ENCODE measurements around the gene SEMA3D. TPM values are rescaled to one million over a fixed set of nuclear protein-coding genes. Genes with fewer than 3 reads are reported as not detected.

Gene SEMA3D
- total and polyA plus RNA-seq, 4 donors = 0.53 to 49.0 (median 2.6) TPM

- Histone ChIP-seq H3K9ac (ENCODE audit: insufficient read depth in 1 of 2, low read length in 2 of 2) (no peak overlapping the region), H3K27ac (ENCODE audit: low read depth in 1 of 2, low read length in 1 of 2) (no peak overlapping the region), H3K36me3 (ENCODE audit: control insufficient read depth in 4 of 4, insufficient read depth in 4 of 4, low read length in 4 of 4) (no peaks in the 10 kb centered on the region), H3K27me3 (ENCODE audit: control insufficient read depth in 3 of 3, insufficient read depth in 3 of 3, low read length in 2 of 3) (no peaks in the 10 kb centered on the region), H3K4me1 (ENCODE audit: control insufficient read depth in 5 of 5, insufficient read depth in 5 of 5, low read length in 5 of 5) (peaks cover 0 to 6% (median 0%) of the 10 kb centered on the region in 5 donors), H3K9me3 (ENCODE audit: control insufficient read depth in 4 of 4, insufficient read depth in 3 of 4, low read length in 3 of 4) (no peaks in the 10 kb centered on the region), H3K4me3 (no peak overlapping the region)
- ATAC-seq (ENCODE audit: insufficient read depth, low FRiP score) = no peak
- no peak for TF ChIP-seq CTCF (IDR thresholded peaks at IDR 0.05; ENCODE audit: control extremely low read depth, extremely low read depth)
- no peak for DNase-seq
Measured at GRCh38 chr7:85103962-85104361, 82.9 kb downstream of the SEMA3D start.

- ATAC-seq (ENCODE audit: insufficient read depth, low FRiP score) = no peak
- Histone ChIP-seq H3K27ac (ENCODE audit: low read depth in 1 of 2, low read length in 1 of 2) (no peak overlapping the region), H3K9me3 (ENCODE audit: control insufficient read depth in 4 of 4, insufficient read depth in 3 of 4, low read length in 3 of 4) (no peaks in the 10 kb centered on the region), H3K36me3 (ENCODE audit: control insufficient read depth in 4 of 4, insufficient read depth in 4 of 4, low read length in 4 of 4) (no peaks in the 10 kb centered on the region), H3K9ac (ENCODE audit: insufficient read depth in 1 of 2, low read length in 2 of 2) (no peak overlapping the region), H3K27me3 (ENCODE audit: control insufficient read depth in 3 of 3, insufficient read depth in 3 of 3, low read length in 2 of 3) (no peaks in the 10 kb centered on the region), H3K4me3 (no peak overlapping the region), H3K4me1 (ENCODE audit: control insufficient read depth in 5 of 5, insufficient read depth in 5 of 5, low read length in 5 of 5) (peaks cover 0 to 6% (median 0%) of the 10 kb centered on the region in 5 donors)
- WGBS, 2 donors = 45 to 61% methylated on average over 3 of the region's 3 CpGs
- TF ChIP-seq CTCF (IDR thresholded peaks at IDR 0.05; ENCODE audit: control extremely low read depth, extremely low read depth) = no peak
- DNase-seq = no peak
Measured at GRCh38 chr7:85103357-85103756, 83.5 kb downstream of the SEMA3D start.

- no peak overlapping the region for H3K4me3 ChIP-seq
- no peak overlapping the region for H3K9ac ChIP-seq (ENCODE audit: insufficient read depth in 1 of 2, low read length in 2 of 2)
- no peaks in the 10 kb centered on the region for H3K27me3 ChIP-seq (ENCODE audit: control insufficient read depth in 3 of 3, insufficient read depth in 3 of 3, low read length in 2 of 3)
- ATAC-seq (ENCODE audit: insufficient read depth, low FRiP score) (no peak), DNase-seq (peak in 2 of 3 donors; percentile 54 to 59)
- H3K4me1 ChIP-seq (ENCODE audit: control insufficient read depth in 5 of 5, insufficient read depth in 5 of 5, low read length in 5 of 5) = peaks cover 0 to 6% (median 0%) of the 10 kb centered on the region in 5 donors
- TF ChIP-seq CTCF (IDR thresholded peaks at IDR 0.05; ENCODE audit: control extremely low read depth, extremely low read depth) = no peak
- no peaks in the 10 kb centered on the region for H3K9me3 ChIP-seq (ENCODE audit: control insufficient read depth in 4 of 4, insufficient read depth in 3 of 4, low read length in 3 of 4)
- WGBS, 2 donors = 51 to 72% methylated on average over 2 of the region's 2 CpGs
- no peak overlapping the region for H3K27ac ChIP-seq (ENCODE audit: low read depth in 1 of 2, low read length in 1 of 2)
- H3K36me3 ChIP-seq (ENCODE audit: control insufficient read depth in 4 of 4, insufficient read depth in 4 of 4, low read length in 4 of 4) = no peaks in the 10 kb centered on the region
Measured at GRCh38 chr7:85102813-85103350, 84.0 kb downstream of the SEMA3D start.

GRCh38 chr7:85101347-85101746, 85.5 kb downstream of the SEMA3D start:
- Histone ChIP-seq H3K27ac (ENCODE audit: low read depth in 1 of 2, low read length in 1 of 2) (no peak overlapping the region), H3K36me3 (ENCODE audit: control insufficient read depth in 4 of 4, insufficient read depth in 4 of 4, low read length in 4 of 4) (no peaks in the 10 kb centered on the region), H3K27me3 (ENCODE audit: control insufficient read depth in 3 of 3, insufficient read depth in 3 of 3, low read length in 2 of 3) (no peaks in the 10 kb centered on the region), H3K9ac (ENCODE audit: insufficient read depth in 1 of 2, low read length in 2 of 2) (no peak overlapping the region), H3K9me3 (ENCODE audit: control insufficient read depth in 4 of 4, insufficient read depth in 3 of 4, low read length in 3 of 4) (no peaks in the 10 kb centered on the region), H3K4me1 (ENCODE audit: control insufficient read depth in 5 of 5, insufficient read depth in 5 of 5, low read length in 5 of 5) (peaks cover 0 to 7% (median 0%) of the 10 kb centered on the region in 5 donors), H3K4me3 (no peak overlapping the region)
- 71 to 89% methylated on average over 2 of the region's 2 CpGs for WGBS, 2 donors
- TF ChIP-seq CTCF (IDR thresholded peaks at IDR 0.05; ENCODE audit: control extremely low read depth, extremely low read depth) = no peak
- ATAC-seq (ENCODE audit: insufficient read depth, low FRiP score) = no peak
- DNase-seq = no peak
